Right lung (tissue), 5 donors: ENCODE measurements around the gene SMG6. TPM values are rescaled to one million over a fixed set of nuclear protein-coding genes. Genes with fewer than 3 reads are reported as not detected.

Experiments used
- DNase-seq, 2 donors: peaks; one replicate each; pipeline ENCODE4 v3.0.0-alpha.2; 2013
- polyA plus RNA-seq, 5 donors: library from polyadenylated mRNA; unstranded; fragments of 120-200 nt; gene quantifications; one replicate each; pipeline versions ENCODE4 v1.2.1 to v1.2.3, GENCODE V29; 2013; ENCODE audit warnings: inconsistent platforms in 1 of 5, low replicate concordance in 1 of 5; ENCODE audit not compliant: insufficient read length in 5 of 5, insufficient read depth in 1 of 5

Gene SMG6
- polyA plus RNA-seq, 5 donors: 30.9 to 42.6 (median 35.7) TPM

GRCh38 chr17:2064147-2064489 is 239.5 kb downstream of the SMG6 start:
- no peak for DNase-seq

- no peak for DNase-seq
Measured at GRCh38 chr17:2063261-2064146, 240.1 kb downstream of the SMG6 start.

GRCh38 chr17:2062571-2063183 is 240.9 kb downstream of the SMG6 start:
- DNase-seq: no peak

- no peak for DNase-seq
Measured at GRCh38 chr17:2061441-2061958, 242.1 kb downstream of the SMG6 start.

- DNase-seq: no peak
Measured at GRCh38 chr17:2060681-2061440, 242.7 kb downstream of the SMG6 start.

- no peak for DNase-seq
Measured at GRCh38 chr17:2060385-2060658, 243.3 kb downstream of the SMG6 start.

- DNase-seq: no peak
Measured at GRCh38 chr17:2059547-2060384, 243.8 kb downstream of the SMG6 start.

GRCh38 chr17:2058586-2059546 is 244.7 kb downstream of the SMG6 start:
- DNase-seq: no peak

GRCh38 chr17:2057760-2058585 is 245.6 kb downstream of the SMG6 start:
- DNase-seq: no peak

GRCh38 chr17:2057175-2057759 is 246.3 kb downstream of the SMG6 start:
- no peak for DNase-seq

- DNase-seq: peak in 1 of 2 donors; percentile 71
Measured at GRCh38 chr17:2056206-2057174, 247.1 kb downstream of the SMG6 start.

- no peak for DNase-seq
Measured at GRCh38 chr17:2055292-2056205, 248.0 kb downstream of the SMG6 start.

GRCh38 chr17:2054512-2055291 is 248.9 kb downstream of the SMG6 start, which contains the start of gene HIC1:
Gene HIC1 (plus strand): TSS chr17:2055103. CDS start chr17:2056691, 1,588 bp downstream.
- DNase-seq: peak in 1 of 2 donors; percentile 81

GRCh38 chr17:2054262-2054511 is 249.4 kb downstream of the SMG6 start:
- no peak for DNase-seq

- no peak for DNase-seq
Measured at GRCh38 chr17:2053380-2054261, 250.0 kb downstream of the SMG6 start.
